Gastrocnemius medialis (tissue), 4 donors: ENCODE data around the gene PIK3R2. TPM values are rescaled to one million over a fixed set of nuclear protein-coding genes. Genes with fewer than 3 reads are reported as not detected.
"Not testable (repeated sequence)": the region's sequence is repeated elsewhere in the genome, so short reads cannot be mapped to it uniquely, and the experiment has no call there.

Experiments used
- ATAC-seq, 2 donors: fragments of 150-250 bp; one replicate each; pipeline ENCODE4 v1.9.1; 2016
- DNase-seq, 2 donors: peaks; one replicate each; pipeline ENCODE4 v3.0.0-alpha.2; 2019
- H3K27ac ChIP-seq, 4 donors: fragments of 200-600 bp; sonication (generic); 1 replicate in 1 of 4; 2 replicates in 3 of 4; pipeline ENCODE4 v1.5.1; 2016 to 2018; ENCODE audit warnings: mild to moderate bottlenecking in 2 of 4, moderate library complexity in 1 of 4
- H3K27me3 ChIP-seq, 3 donors: fragments of 200-600 bp; sonication (generic) in 2 of 3; 1 replicate in 1 of 3; 2 replicates in 2 of 3; pipeline versions ENCODE4 v1.5.1 to v1.6.0; 2016 to 2019; ENCODE audit warnings: mild to moderate bottlenecking in 1 of 3, moderate library complexity in 1 of 3
- H3K36me3 ChIP-seq, 2 donors: fragments of 200-600 bp; sonication (generic) in 1 of 2; one replicate each; pipeline ENCODE4 v1.5.1; 2017 to 2018
- H3K4me1 ChIP-seq, 2 donors: fragments of 200-600 bp; sonication (generic) in 1 of 2; one replicate each; pipeline ENCODE4 v1.5.1; 2016 to 2017; ENCODE audit warnings: mild to moderate bottlenecking in 2 of 2
- H3K4me3 ChIP-seq, 4 donors: fragments of 200-600 bp; sonication (generic) in 3 of 4; 1 replicate in 1 of 4; 2 replicates in 3 of 4; pipeline ENCODE4 v1.5.1; 2016 to 2019; ENCODE audit warnings: mild to moderate bottlenecking in 2 of 4
- H3K9me3 ChIP-seq, 3 donors: fragments of 200-600 bp; sonication (generic) in 2 of 3; 1 replicate in 1 of 3; 2 replicates in 2 of 3; pipeline ENCODE4 v1.5.1; 2016 to 2019
- POLR2A ChIP-seq, 2 donors: fragments of 450-650 bp; IDR thresholded peaks; one replicate each; pipeline ENCODE4 v1.6.1; 2017; ENCODE audit warnings: antibody characterized with exemption in 2 of 2, mild to moderate bottlenecking in 2 of 2, moderate library complexity in 2 of 2
- in situ Hi-C, 4 donors: fragments of 200-750 bp; cut with MboI; loops; one replicate each; pipeline versions ENCODE4 v1.15.0 to v1.8.0; 2017; ENCODE audit warnings: low sequenced_read_pairs in 4 of 4
- intact Hi-C: fragments of 100-400 bp; cut with DNase I; formaldehyde crosslinking; loops from one replicate; pipeline ENCODE4 v1.15.1; 2023; ENCODE audit warnings: low total_unique reads
- total RNA-seq, 4 donors: library from RNA; depleted of rRNA; stranded (reverse); fragments of >200 nt; gene quantifications; one replicate each; pipeline versions ENCODE4 v1.1.0 to v1.2.3, GENCODE V29; 2016
- TF ChIP-seq, protein P1 (sequence below), 5 experiments: fragments of 450-650 bp in 3 of 5; fragments of 200-600 bp in 2 of 5; sonication (generic) in 2 of 5; IDR thresholded peaks in 4 of 5; conservative IDR thresholded peaks in 1 of 5; 1 replicate in 4 of 5; 2 replicates in 1 of 5; pipeline ENCODE4 v1.5.1; 2016 to 2019; ENCODE audit warnings: antibody characterized with exemption in 5 of 5, mild to moderate bottlenecking in 3 of 5, moderate library complexity in 3 of 5

The PIK3R2 gene
- total RNA-seq, 4 donors from 2014 or later: 5.6 to 11.9 (median 6.0) TPM

DNA sequence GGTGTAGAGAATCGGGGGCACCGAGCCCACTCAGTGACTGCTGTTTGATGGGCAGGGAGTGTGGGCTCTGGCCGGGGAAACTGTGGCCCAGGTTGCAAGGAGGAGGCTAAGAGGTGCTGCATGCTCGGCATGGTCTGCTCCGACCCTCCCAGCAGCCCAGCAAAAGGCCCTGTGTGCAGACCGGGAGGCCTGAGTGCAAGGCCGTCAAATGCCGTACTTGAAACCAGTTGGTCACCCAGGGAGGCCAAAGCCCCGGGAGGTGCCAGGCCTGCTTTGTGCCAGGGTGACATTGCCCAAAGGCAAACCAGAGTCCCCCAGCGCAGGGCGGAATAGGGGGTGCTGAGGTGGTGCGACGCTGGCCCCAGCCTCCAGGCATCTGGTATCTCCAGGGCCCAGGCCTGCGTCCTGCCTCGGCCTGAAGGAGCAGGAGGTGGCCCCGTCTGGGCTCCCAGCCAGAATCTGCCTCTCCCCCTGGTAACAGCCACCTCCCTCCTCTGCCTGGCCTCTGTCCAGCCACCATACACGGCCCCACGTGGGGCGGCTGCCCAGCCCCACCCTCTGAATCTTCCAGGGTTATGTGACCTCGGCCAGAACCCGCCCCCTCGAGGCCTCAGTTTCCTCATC, 4.0 kb downstream of the PIK3R2 start:
- H3K27me3 ChIP-seq: no peaks in the 10 kb centered on the region
- DNase-seq (peak in 1 of 2 donors; percentile 85), ATAC-seq (peak in 1 of 2 donors; percentile 8)
- in situ Hi-C loops: no loop called here
- H3K9me3 ChIP-seq: no peaks in the 10 kb centered on the region
- TF ChIP-seq POLR2A (IDR thresholded peaks at IDR 0.05): no peak
- TF ChIP-seq, protein P1, sequence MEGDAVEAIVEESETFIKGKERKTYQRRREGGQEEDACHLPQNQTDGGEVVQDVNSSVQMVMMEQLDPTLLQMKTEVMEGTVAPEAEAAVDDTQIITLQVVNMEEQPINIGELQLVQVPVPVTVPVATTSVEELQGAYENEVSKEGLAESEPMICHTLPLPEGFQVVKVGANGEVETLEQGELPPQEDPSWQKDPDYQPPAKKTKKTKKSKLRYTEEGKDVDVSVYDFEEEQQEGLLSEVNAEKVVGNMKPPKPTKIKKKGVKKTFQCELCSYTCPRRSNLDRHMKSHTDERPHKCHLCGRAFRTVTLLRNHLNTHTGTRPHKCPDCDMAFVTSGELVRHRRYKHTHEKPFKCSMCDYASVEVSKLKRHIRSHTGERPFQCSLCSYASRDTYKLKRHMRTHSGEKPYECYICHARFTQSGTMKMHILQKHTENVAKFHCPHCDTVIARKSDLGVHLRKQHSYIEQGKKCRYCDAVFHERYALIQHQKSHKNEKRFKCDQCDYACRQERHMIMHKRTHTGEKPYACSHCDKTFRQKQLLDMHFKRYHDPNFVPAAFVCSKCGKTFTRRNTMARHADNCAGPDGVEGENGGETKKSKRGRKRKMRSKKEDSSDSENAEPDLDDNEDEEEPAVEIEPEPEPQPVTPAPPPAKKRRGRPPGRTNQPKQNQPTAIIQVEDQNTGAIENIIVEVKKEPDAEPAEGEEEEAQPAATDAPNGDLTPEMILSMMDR (IDR thresholded peaks at IDR 0.05 in 4 of 5, conservative IDR thresholded peaks at IDR 0.05 in 1 of 5): no peak
- peak overlapping the region; percentile 58 to 100 (median 73) for H3K27ac ChIP-seq
- no peak overlapping the region for H3K4me3 ChIP-seq
- intact Hi-C loops: loop anchor here (10.0 kb wide), 1 partner anchor 152 kb away; the partner anchor contains the start of gene ARRDC2
- peaks cover 0 to under 1% of the 10 kb centered on the region in 2 donors for H3K36me3 ChIP-seq
- H3K4me1 ChIP-seq: peaks cover 34 to 57% of the 10 kb centered on the region in 2 donors

DNA sequence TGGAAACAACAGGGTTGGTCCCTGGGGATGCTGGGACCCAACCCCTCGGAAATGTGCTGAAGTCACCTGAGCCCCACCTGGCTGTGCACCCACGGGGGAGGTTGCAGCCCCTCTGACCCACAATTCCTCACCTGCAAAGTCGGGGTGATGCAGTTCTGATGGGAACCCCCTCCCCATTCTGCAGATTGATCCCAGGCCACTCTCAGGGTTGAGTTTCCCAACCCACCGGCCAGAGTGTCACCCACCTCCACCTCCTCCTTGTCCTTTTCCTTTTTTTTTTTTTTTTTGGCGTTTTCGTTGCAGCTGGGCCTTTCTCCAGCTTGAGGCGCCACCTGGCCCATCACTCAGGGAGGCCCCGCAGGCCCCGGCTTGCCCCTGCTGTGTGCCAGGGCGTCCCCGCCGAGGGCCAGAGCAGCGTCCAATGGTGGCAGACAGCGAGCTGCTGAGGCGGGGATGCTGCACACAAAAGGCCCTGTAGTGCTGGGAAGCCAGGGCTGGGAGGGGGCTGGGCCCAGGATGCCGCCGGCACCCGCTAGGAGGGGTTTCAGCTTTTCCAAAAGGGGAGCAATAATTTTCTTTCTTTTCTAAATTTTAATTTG, 4.6 kb downstream of the PIK3R2 start:
- peaks cover 0 to 6% of the 10 kb centered on the region in 2 donors for H3K36me3 ChIP-seq
- H3K27me3 ChIP-seq: no peaks in the 10 kb centered on the region
- TF ChIP-seq, protein P1 (IDR thresholded peaks at IDR 0.05 in 4 of 5, conservative IDR thresholded peaks at IDR 0.05 in 1 of 5): no peak
- TF ChIP-seq POLR2A (IDR thresholded peaks at IDR 0.05): no peak
- H3K27ac ChIP-seq: peak overlapping the region; percentile 58 to 100 (median 73)
- in situ Hi-C loops: no loop called here
- H3K4me1 ChIP-seq: peaks cover 32 to 55% of the 10 kb centered on the region in 2 donors
- no peaks in the 10 kb centered on the region for H3K9me3 ChIP-seq
- intact Hi-C loops: loop anchor here (10.0 kb wide), 1 partner anchor 153 kb away; the partner anchor contains the start of gene ARRDC2
- ATAC-seq (no peak), DNase-seq (peak in 1 of 2 donors; percentile 66)
- no peak overlapping the region for H3K4me3 ChIP-seq

GRCh38 chr19:18158467-18158866, 5.5 kb downstream of the PIK3R2 start:
- H3K4me1 ChIP-seq: peaks cover 32 to 55% of the 10 kb centered on the region in 2 donors
- H3K27ac ChIP-seq: peak overlapping the region in 1 of 4 donors; percentile 100
- H3K9me3 ChIP-seq: no peaks in the 10 kb centered on the region

DNA sequence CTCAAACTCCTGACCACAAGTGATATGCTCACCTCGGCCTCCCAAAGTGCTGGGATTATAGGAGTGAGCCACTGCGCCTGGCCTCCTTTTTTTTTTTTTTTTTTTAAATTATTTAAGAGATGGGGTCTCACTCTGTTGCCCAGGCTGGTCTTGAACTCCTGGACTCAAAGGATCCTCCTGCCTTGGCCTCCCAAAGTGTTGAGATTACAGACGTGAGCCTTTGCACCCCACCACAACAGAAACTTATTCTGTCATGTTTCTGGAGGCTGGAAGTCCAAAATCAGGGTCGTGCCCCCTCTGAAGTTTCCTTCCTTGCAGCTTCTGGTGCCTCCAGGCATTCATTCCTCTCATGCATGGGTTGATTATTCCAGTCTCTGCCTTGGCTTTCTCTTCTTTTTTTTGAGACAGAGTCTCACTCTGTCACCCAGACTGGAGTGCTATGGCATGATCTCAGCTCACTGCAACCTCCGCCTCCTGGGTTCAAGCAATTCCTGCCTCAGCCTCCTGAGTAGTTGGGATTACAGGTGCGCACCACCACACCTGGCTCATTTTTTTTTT, 6.2 kb downstream of the PIK3R2 start:
- intact Hi-C loops: loop anchor here (10.0 kb wide), 1 partner anchor 154 kb away; the partner anchor contains the start of gene ARRDC2
- H3K27me3 ChIP-seq, ATAC-seq, H3K9me3 ChIP-seq, DNase-seq, H3K4me3 ChIP-seq, in situ Hi-C loops: not testable (repeated sequence)
- peaks cover 26 to 48% of the 10 kb centered on the region in 2 donors for H3K4me1 ChIP-seq
- H3K27ac ChIP-seq: peak overlapping the region in 2 of 4 donors; percentile 83 to 88
- H3K36me3 ChIP-seq: peaks cover 0 to 22% of the 10 kb centered on the region in 2 donors

More at GRCh38 chr19:18158467-18158866, 5.5 kb downstream of the PIK3R2 start:
- no peak overlapping the region for H3K4me3 ChIP-seq
- H3K27me3 ChIP-seq: no peaks in the 10 kb centered on the region
- no peak for DNase-seq
- intact Hi-C loops (loop anchor here (10.0 kb wide), 1 partner anchor 154 kb away; the partner anchor contains the start of gene ARRDC2), in situ Hi-C loops (no loop called here)
- TF ChIP-seq, protein P1 (IDR thresholded peaks at IDR 0.05 in 4 of 5, conservative IDR thresholded peaks at IDR 0.05 in 1 of 5): no peak
- peaks cover 0 to 15% of the 10 kb centered on the region in 2 donors for H3K36me3 ChIP-seq
- no peak for ATAC-seq

DNA sequence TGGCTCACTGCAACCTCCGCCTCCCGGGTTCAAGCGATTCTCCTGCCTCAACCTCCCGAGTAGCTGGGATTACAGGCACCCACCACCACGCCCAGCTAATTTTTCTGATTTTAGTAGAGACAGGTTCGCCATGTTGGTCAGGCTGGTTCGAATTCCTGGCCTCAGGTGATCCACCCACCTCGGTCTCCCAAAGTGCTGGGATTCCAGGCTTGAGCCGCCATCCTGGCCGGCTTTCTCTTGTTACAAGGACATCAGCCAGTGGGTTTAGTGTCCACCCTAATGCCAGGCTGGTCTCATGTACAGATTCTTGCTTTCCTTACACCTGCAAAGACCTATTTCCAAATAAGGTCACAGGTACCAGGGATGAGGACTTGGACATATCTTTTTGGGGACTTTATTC, 6.8 kb downstream of the PIK3R2 start:
- Histone ChIP-seq H3K27ac (peak overlapping the region in 2 of 4 donors; percentile 83 to 88), H3K27me3 (no peaks in the 10 kb centered on the region), H3K36me3 (peaks cover 0 to 29% of the 10 kb centered on the region in 2 donors), H3K4me3 (no peak overlapping the region), H3K4me1 (peaks cover 21 to 45% of the 10 kb centered on the region in 2 donors), H3K9me3 (no peaks in the 10 kb centered on the region)
- intact Hi-C loops: loop anchor here (2.0 to 10.0 kb wide), 4 partner anchors 33 to 155 kb away; partner anchors contain the start of genes ARRDC2 and MPV17L2
- no peak for ATAC-seq
- in situ Hi-C loops: loop anchor here in 3 of 4 donors (10.0 kb wide), 1 partner anchor 45 kb away; no protein-coding TSS in a partner anchor
- no peak for DNase-seq
- no peak for TF ChIP-seq POLR2A (IDR thresholded peaks at IDR 0.05)
- TF ChIP-seq, protein P1 (IDR thresholded peaks at IDR 0.05 in 4 of 5, conservative IDR thresholded peaks at IDR 0.05 in 1 of 5): no peak
